ENCODE results near the gene SERPINF2.

DNA sequence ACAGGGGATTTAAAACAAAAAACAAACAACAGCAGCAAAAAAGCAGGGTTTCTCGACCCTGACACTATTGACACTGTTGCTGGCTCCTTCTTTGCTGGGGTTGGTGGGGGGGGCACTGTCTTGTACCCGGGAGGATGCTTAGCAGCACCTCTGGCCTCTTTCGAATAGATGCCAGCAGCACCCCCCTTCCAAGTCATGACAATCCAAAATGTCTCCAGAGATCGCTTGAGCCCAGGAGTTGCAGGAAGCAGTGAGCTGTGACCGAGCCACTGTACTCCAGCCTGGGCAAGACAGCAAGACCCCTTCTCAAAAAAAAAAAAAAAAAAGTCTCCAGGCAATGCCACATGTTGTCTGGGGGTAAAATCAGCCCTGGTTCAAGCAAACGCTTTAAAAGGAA, 39.5 kb downstream of the SERPINF2 start:
- TF ChIP-seq EZH2phosphoT487 (IDR thresholded peaks at IDR 0.05; ENCODE audit: unreplicated experiment) (no peak), EZH2 (IDR thresholded peaks at IDR 0.05; ENCODE audit: low read depth, unreplicated experiment) (no peak), CTCF (conservative IDR thresholded peaks at IDR 0.05; ENCODE audit: low read depth in 2 of 2) (no peak), ETS1 (IDR thresholded peaks at IDR 0.05) (no peak)

Measured in GM23338 (cell line).